ENCODE results near the gene CCDC179.

Gene CCDC179

DNA sequence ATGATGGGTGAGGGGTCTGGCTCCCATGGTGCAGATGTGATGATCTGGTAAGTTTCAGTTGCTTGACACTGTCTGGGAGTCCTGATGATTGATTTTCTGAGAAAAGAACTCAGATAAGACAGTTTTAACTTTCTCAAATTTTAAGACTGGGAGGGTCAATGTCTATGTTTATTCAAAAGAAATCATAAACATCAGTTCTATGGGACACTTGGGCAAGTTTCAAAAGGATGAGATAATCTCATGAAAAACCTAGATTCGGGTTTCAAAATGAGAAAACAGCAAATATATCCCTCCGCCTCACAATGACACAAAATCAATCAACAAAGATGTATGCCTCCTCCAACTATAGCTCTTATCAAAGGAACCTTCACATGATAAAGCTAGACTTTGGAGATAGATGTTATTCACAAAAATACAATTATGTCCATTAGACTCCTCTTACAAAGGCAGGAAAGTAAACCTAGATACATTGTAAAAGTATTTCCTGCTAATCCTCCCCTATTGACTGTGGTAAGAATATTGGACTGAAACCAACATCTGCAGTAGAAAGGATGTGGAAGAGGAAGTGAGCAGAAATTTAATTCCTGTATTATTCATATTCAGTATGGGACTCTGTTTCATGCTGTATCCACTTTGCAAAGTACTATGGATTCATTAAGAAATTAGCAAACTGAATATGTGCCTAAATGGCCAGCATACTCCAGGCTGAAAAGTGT lies 52.3 kb downstream of the CCDC179 start:
- no peak for DNase-seq

GRCh38 chr11:22807391-22807790 lies 52.9 kb downstream of the CCDC179 start:
- no peak for DNase-seq

DNA sequence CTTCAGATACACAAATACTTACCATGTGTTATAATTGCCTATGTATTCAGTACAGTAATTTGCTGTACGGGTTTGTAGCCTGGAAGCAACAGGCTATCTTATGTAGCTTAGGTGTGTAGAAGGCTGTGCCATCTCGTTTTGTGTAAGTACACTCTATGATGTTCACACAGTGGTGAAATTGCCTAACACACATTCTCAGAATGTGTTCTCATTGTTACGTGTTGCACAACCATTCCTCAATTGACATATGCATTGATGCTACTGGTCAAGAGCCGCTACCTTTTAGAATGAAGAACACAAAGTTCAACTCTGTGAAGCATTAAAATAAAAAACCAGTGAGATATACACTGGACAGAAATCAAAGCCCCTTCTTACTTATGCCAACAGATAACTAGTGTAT lies 57.4 kb downstream of the CCDC179 start:
- no peak for DNase-seq

- no peak for DNase-seq
Observed at GRCh38 chr11:22800482-22800881, 59.8 kb downstream of the CCDC179 start.

DNA sequence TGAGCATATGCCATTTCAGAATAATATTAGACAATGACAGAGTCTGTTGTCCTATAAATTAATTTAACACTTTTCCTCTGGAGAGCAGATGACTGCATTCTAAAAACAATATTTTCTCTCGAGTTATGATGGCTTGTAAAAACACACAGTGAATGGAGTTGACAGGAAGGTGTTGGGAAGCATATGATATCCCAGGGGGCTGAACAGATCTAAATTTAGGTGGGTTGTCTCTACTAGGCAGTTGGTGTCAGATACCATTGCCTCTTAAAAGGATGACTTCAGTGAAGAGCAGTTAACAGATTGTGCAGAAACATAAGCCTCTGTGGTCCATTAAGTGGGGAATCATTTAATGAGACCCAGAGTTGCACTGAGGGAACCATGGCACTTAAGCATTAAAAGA lies 61.4 kb downstream of the CCDC179 start:
- DNase-seq: no peak

DNA sequence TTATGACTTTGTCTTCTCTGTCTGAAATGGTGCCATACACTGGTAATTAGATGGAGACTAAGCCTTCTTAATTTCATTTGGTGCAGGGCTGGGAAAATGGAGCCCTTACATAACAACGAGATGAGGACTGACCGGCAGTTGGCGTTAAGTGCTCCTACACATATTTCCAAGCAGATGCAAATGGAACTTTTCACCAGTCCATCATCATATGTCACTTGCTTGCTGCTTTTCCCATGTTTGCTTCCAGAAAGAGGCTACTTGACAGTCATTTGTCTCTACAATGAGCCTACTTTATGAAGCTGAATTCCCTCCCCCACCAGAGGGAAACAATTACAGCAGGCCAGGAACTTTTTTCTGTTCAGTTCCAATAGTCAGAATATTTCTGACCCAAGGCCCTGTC lies 63.2 kb downstream of the CCDC179 start:
- no peak for DNase-seq
